Measurements from ENCODE around the gene FKBP4. TPM values are rescaled to one million over a fixed set of nuclear protein-coding genes. Genes with fewer than 3 reads are reported as not detected.

The FKBP4 gene
- total RNA-seq, 1 donor from 2014 or later, result 45.3 TPM

DNA sequence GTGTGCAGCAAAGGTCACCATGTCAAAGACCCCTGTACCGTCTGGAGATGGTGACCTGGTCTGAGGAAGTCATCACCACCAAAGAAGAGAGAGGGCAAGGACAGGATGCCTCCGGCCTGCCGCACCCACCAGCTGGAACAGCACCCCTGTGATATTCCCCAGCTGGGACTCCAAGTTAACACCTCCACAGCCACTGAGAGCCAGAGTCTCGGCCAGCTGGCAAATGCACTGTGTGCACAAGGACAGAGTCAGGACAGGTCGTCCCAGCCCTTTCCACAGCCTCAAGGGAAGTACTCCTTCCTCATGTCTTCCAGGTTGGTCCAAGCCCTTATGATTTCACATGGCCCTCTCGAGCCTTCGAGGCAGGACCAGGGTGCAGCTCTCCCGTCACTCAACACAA, 19.3 kb upstream of the FKBP4 start:
- Mint-ChIP-seq H3K4me1 (peaks cover 19% of the 10 kb centered on the region), H3K27ac (no peak overlapping the region), H3K27me3 (ENCODE audit: insufficient read depth, low read depth) (peaks cover 4% of the 10 kb centered on the region), H3K36me3 (no peaks in the 10 kb centered on the region), H3K4me3 (no peak overlapping the region), H3K9me3 (no peaks in the 10 kb centered on the region)
- Histone ChIP-seq H3K79me2 (ENCODE audit: low read depth) (no peaks in the 10 kb centered on the region), H3K27ac (no peak overlapping the region), H3K9me3 (ENCODE audit: low read depth) (no peaks in the 10 kb centered on the region), H4K20me1 (ENCODE audit: low read depth) (no peaks in the 10 kb centered on the region), H3K4me3 (no peak overlapping the region), H3K4me2 (no peak overlapping the region), H3K27me3 (no peaks in the 10 kb centered on the region), H3K4me1 (peaks cover 25% of the 10 kb centered on the region), H2AFZ (replicated peaks) (no peak overlapping the region), H3K9ac (no peak overlapping the region), H3F3A (ENCODE audit: low read depth) (peaks cover 16% of the 10 kb centered on the region), H3K36me3 (no peaks in the 10 kb centered on the region)
- TF ChIP-seq, protein P1, sequence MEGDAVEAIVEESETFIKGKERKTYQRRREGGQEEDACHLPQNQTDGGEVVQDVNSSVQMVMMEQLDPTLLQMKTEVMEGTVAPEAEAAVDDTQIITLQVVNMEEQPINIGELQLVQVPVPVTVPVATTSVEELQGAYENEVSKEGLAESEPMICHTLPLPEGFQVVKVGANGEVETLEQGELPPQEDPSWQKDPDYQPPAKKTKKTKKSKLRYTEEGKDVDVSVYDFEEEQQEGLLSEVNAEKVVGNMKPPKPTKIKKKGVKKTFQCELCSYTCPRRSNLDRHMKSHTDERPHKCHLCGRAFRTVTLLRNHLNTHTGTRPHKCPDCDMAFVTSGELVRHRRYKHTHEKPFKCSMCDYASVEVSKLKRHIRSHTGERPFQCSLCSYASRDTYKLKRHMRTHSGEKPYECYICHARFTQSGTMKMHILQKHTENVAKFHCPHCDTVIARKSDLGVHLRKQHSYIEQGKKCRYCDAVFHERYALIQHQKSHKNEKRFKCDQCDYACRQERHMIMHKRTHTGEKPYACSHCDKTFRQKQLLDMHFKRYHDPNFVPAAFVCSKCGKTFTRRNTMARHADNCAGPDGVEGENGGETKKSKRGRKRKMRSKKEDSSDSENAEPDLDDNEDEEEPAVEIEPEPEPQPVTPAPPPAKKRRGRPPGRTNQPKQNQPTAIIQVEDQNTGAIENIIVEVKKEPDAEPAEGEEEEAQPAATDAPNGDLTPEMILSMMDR (IDR thresholded peaks at IDR 0.05), result no peak
- TF ChIP-seq EZH2 (IDR thresholded peaks at IDR 0.05) (no peak), EZH2phosphoT487 (IDR thresholded peaks at IDR 0.05) (no peak)
- DNase-seq (ENCODE audit: low spot score), result no peak

DNA sequence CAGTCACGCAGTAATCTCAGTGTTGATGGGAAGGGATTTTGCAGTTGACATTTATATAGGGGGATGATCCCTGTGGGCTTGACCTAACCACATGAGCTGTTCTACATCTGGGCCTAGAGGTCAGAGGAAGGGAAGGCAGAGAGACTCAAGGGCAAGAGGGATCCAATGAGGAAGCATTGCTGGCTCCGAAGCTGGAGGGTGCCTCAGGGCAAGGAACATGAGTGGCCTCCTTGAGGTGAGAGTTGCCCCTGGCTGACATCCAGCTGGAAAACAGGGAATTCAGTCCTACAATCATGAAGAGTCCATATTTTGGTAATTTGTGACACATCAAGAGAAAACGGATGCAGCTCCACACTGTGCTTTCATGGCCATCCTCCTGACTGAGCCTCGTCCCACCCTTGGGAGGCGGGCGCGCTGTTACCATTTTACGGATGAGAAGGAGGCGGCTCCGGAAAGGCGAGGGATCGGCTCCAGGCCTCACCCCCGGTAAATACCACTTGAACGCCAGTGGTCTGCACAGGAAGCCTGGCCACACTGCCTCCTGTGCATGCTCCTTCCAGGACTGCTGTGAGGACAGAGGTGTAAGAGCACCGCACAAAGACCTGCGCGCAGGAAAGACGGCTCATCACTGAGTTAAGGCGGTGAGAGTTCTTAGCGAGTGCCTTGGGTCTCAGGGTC, 18.5 kb upstream of the FKBP4 start:
- H3K27me3 Mint-ChIP-seq (ENCODE audit: insufficient read depth, low read depth), result peaks cover 4% of the 10 kb centered on the region
- no peaks in the 10 kb centered on the region for H3K9me3 ChIP-seq (ENCODE audit: low read depth)
- H3K4me2 ChIP-seq, result no peak overlapping the region
- H3K27ac Mint-ChIP-seq, result no peak overlapping the region
- peaks cover 19% of the 10 kb centered on the region for H3K4me1 Mint-ChIP-seq
- H3K36me3 Mint-ChIP-seq, result no peaks in the 10 kb centered on the region
- no peaks in the 10 kb centered on the region for H3K79me2 ChIP-seq (ENCODE audit: low read depth)
- H3K4me3 ChIP-seq, result no peak overlapping the region
- no peaks in the 10 kb centered on the region for H3K9me3 Mint-ChIP-seq
- DNase-seq (ENCODE audit: low spot score), result no peak
- no peak overlapping the region for H2AFZ ChIP-seq (replicated peaks)
- H3K4me3 Mint-ChIP-seq, result no peak overlapping the region
- H4K20me1 ChIP-seq (ENCODE audit: low read depth), result no peaks in the 10 kb centered on the region
- no peak overlapping the region for H3K9ac ChIP-seq
- no peaks in the 10 kb centered on the region for H3K27me3 ChIP-seq
- H3K36me3 ChIP-seq, result no peaks in the 10 kb centered on the region
- TF ChIP-seq EZH2 (IDR thresholded peaks at IDR 0.05) (no peak), EZH2phosphoT487 (IDR thresholded peaks at IDR 0.05) (no peak)
- TF ChIP-seq, protein P1 (IDR thresholded peaks at IDR 0.05), result no peak
- H3K27ac ChIP-seq, result no peak overlapping the region
- peaks cover 25% of the 10 kb centered on the region for H3K4me1 ChIP-seq
- H3F3A ChIP-seq (ENCODE audit: low read depth), result peaks cover 16% of the 10 kb centered on the region

DNA sequence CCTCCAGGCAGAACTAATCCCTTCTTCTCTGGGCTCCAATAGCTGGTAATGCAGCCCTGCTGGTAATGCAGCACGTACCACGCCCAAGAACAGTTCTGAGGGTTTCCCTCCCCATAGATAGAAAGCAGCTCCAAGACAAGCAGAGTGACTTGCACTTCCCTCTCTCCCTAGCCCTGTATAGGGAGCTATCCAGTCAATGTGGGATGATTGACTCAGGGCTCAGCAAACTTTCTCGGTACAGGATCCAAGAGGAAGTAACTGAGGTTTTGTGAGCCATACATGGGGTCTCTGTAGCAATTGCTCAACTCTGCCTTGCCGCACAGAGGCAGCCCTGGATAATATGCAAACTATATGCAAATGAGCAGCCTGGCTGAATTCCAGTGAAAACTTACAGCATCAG, 15.5 kb upstream of the FKBP4 start:
- no peak overlapping the region for H3K27ac ChIP-seq
- Mint-ChIP-seq H3K27me3 (ENCODE audit: insufficient read depth, low read depth) (peaks cover 8% of the 10 kb centered on the region), H3K27ac (no peak overlapping the region), H3K4me1 (peaks cover 23% of the 10 kb centered on the region), H3K36me3 (no peaks in the 10 kb centered on the region), H3K4me3 (no peak overlapping the region), H3K9me3 (no peaks in the 10 kb centered on the region)
- peaks cover 25% of the 10 kb centered on the region for H3K4me1 ChIP-seq
- H3K9me3 ChIP-seq (ENCODE audit: low read depth), result no peaks in the 10 kb centered on the region
- no peak overlapping the region for H3K9ac ChIP-seq
- no peaks in the 10 kb centered on the region for H3K36me3 ChIP-seq
- no peak overlapping the region for H2AFZ ChIP-seq (replicated peaks)
- no peaks in the 10 kb centered on the region for H3K79me2 ChIP-seq (ENCODE audit: low read depth)
- TF ChIP-seq, protein P1 (IDR thresholded peaks at IDR 0.05), result no peak
- TF ChIP-seq EZH2phosphoT487 (IDR thresholded peaks at IDR 0.05) (no peak), EZH2 (IDR thresholded peaks at IDR 0.05) (no peak)
- H4K20me1 ChIP-seq (ENCODE audit: low read depth), result no peaks in the 10 kb centered on the region
- peak; percentile 45 for DNase-seq (ENCODE audit: low spot score)
- peaks cover 14% of the 10 kb centered on the region for H3K27me3 ChIP-seq
- H3F3A ChIP-seq (ENCODE audit: low read depth), result peaks cover 16% of the 10 kb centered on the region
- H3K4me3 ChIP-seq, result no peak overlapping the region
- H3K4me2 ChIP-seq, result peak overlapping the region; percentile 8
